ENCODE measurements around the gene TCAF2. TPM values are rescaled to one million over a fixed set of nuclear protein-coding genes. Genes with fewer than 3 reads are reported as not detected.
"Not testable (repeated sequence)": the region's sequence is repeated elsewhere in the genome, so short reads cannot be mapped to it uniquely, and the experiment has no call there.

The TCAF2 gene
- 1 to 10 TPM; 1.4 to 8.2 (median 4.8) TPM for total RNA-seq

GRCh38 chr7:143620646-143621045 is at the start of gene TCAF2:
TCAF2 (plus strand) TSS chr7:143620974.
- DNase-seq (ENCODE audit: low spot score) (peak; percentile 63), ATAC-seq (ENCODE audit: low FRiP score) (peak; percentile 99)

- DNase-seq (ENCODE audit: low spot score); ATAC-seq (ENCODE audit: low FRiP score): not testable (repeated sequence)
Observed at GRCh38 chr7:143571501-143571900, 49.3 kb upstream of the TCAF2 start, which contains the start of gene CTAGE15. CTAGE15 (plus strand) TSS chr7:143571801; CDS start chr7:143571818, 17 bp downstream.

- DNase-seq (ENCODE audit: low spot score); ATAC-seq (ENCODE audit: low FRiP score): not testable (repeated sequence)
Observed at GRCh38 chr7:143588183-143588582, 32.6 kb upstream of the TCAF2 start.

GRCh38 chr7:143589897-143590296 is 30.9 kb upstream of the TCAF2 start:
- not testable (repeated sequence) for DNase-seq (ENCODE audit: low spot score); ATAC-seq (ENCODE audit: low FRiP score)

GRCh38 chr7:143598086-143598485 is 22.7 kb upstream of the TCAF2 start:
- not testable (repeated sequence) for ATAC-seq (ENCODE audit: low FRiP score); DNase-seq (ENCODE audit: low spot score)

GRCh38 chr7:143603549-143603948 is 17.2 kb upstream of the TCAF2 start:
- DNase-seq (ENCODE audit: low spot score); ATAC-seq (ENCODE audit: low FRiP score): not testable (repeated sequence)

- not testable (repeated sequence) for DNase-seq (ENCODE audit: low spot score); ATAC-seq (ENCODE audit: low FRiP score)
Observed at GRCh38 chr7:143606088-143606487, 14.7 kb upstream of the TCAF2 start.

- not testable (repeated sequence) for DNase-seq (ENCODE audit: low spot score); ATAC-seq (ENCODE audit: low FRiP score)
Observed at GRCh38 chr7:143615545-143615944, 5.2 kb upstream of the TCAF2 start.

- ATAC-seq (ENCODE audit: low FRiP score); DNase-seq (ENCODE audit: low spot score): not testable (repeated sequence)
Observed at GRCh38 chr7:143617204-143617603, 3.6 kb upstream of the TCAF2 start.

GRCh38 chr7:143620058-143620457 is 716 bp upstream of the TCAF2 start:
- ATAC-seq (ENCODE audit: low FRiP score), result peak; percentile 71
- peak; percentile 23 for DNase-seq (ENCODE audit: low spot score)

GRCh38 chr7:143621175-143621574 is 401 bp downstream of the TCAF2 start:
- peak; percentile 57 for ATAC-seq (ENCODE audit: low FRiP score)
- not testable (repeated sequence) for DNase-seq (ENCODE audit: low spot score)

- not testable (repeated sequence) for DNase-seq (ENCODE audit: low spot score); ATAC-seq (ENCODE audit: low FRiP score)
Observed at GRCh38 chr7:143622130-143622529, 1.4 kb downstream of the TCAF2 start.

- not testable (repeated sequence) for DNase-seq (ENCODE audit: low spot score)
- ATAC-seq (ENCODE audit: low FRiP score), result peak; percentile 28
Observed at GRCh38 chr7:143630653-143631052, 9.9 kb downstream of the TCAF2 start.

- DNase-seq (ENCODE audit: low spot score); ATAC-seq (ENCODE audit: low FRiP score): not testable (repeated sequence)
Observed at GRCh38 chr7:143632506-143632905, 11.7 kb downstream of the TCAF2 start.

GRCh38 chr7:143633013-143633618 is 12.3 kb downstream of the TCAF2 start:
- ATAC-seq (ENCODE audit: low FRiP score), result peak; percentile 88
- not testable (repeated sequence) for DNase-seq (ENCODE audit: low spot score)

- ATAC-seq (ENCODE audit: low FRiP score); DNase-seq (ENCODE audit: low spot score): not testable (repeated sequence)
Observed at GRCh38 chr7:143635364-143636240, 14.8 kb downstream of the TCAF2 start.

GRCh38 chr7:143639372-143639771 is 18.6 kb downstream of the TCAF2 start:
- DNase-seq (ENCODE audit: low spot score); ATAC-seq (ENCODE audit: low FRiP score): not testable (repeated sequence)

- DNase-seq (ENCODE audit: low spot score); ATAC-seq (ENCODE audit: low FRiP score): not testable (repeated sequence)
Observed at GRCh38 chr7:143640528-143641189, 19.9 kb downstream of the TCAF2 start.

GRCh38 chr7:143646598-143646997 is 25.8 kb downstream of the TCAF2 start:
- ATAC-seq (ENCODE audit: low FRiP score), result not testable (repeated sequence)

GRCh38 chr7:143649902-143650301 is 29.1 kb downstream of the TCAF2 start:
- not testable (repeated sequence) for ATAC-seq (ENCODE audit: low FRiP score)

More at GRCh38 chr7:143646598-143646997, 25.8 kb downstream of the TCAF2 start:
- not testable (repeated sequence) for DNase-seq (ENCODE audit: low spot score)

More at GRCh38 chr7:143649902-143650301, 29.1 kb downstream of the TCAF2 start:
- DNase-seq (ENCODE audit: low spot score), result not testable (repeated sequence)

Measured in omental fat pad (tissue), 4 donors.